Measurements from ENCODE around the gene ARSD. TPM values are rescaled to one million over a fixed set of nuclear protein-coding genes. Genes with fewer than 3 reads are reported as not detected.
"Not testable (repeated sequence)": the region's sequence is repeated elsewhere in the genome, so short reads cannot be mapped to it uniquely, and the experiment has no call there.

The ARSD gene
- polyA plus RNA-seq (ENCODE audit: insufficient read length in 3 of 3) = 10 to 100 TPM; 50.9 to 56.1 (median 54.9) TPM

- peak; percentile 61 to 76 (median 66) for DNase-seq (ENCODE audit: low read depth in 3 of 3, low spot score in 2 of 3)
Measured at GRCh38 chrX:2928583-2929434, at the start of gene ARSD. ARSD (minus strand) TSS chrX:2929339; CDS start chrX:2929275, 64 bp downstream.

- DNase-seq (ENCODE audit: low read depth in 3 of 3, low spot score in 2 of 3) = not testable (repeated sequence)
Measured at GRCh38 chrX:2978639-2979038, 49.5 kb upstream of the ARSD start.

GRCh38 chrX:2974961-2975360, 45.8 kb upstream of the ARSD start:
- DNase-seq (ENCODE audit: low read depth in 3 of 3, low spot score in 2 of 3) = no peak

GRCh38 chrX:2972391-2972790, 43.3 kb upstream of the ARSD start:
- DNase-seq (ENCODE audit: low read depth in 3 of 3, low spot score in 2 of 3) = peak in 1 of 3 donors; percentile 30

- DNase-seq (ENCODE audit: low read depth in 3 of 3, low spot score in 2 of 3) = no peak
Measured at GRCh38 chrX:2969021-2969420, 39.9 kb upstream of the ARSD start.

GRCh38 chrX:2967998-2968909, 39.1 kb upstream of the ARSD start:
- no peak for DNase-seq (ENCODE audit: low read depth in 3 of 3, low spot score in 2 of 3)

- DNase-seq (ENCODE audit: low read depth in 3 of 3, low spot score in 2 of 3) = no peak
Measured at GRCh38 chrX:2967584-2967983, 38.4 kb upstream of the ARSD start.

- DNase-seq (ENCODE audit: low read depth in 3 of 3, low spot score in 2 of 3) = no peak
Measured at GRCh38 chrX:2967012-2967411, 37.9 kb upstream of the ARSD start.

GRCh38 chrX:2965965-2966364, 36.8 kb upstream of the ARSD start:
- no peak for DNase-seq (ENCODE audit: low read depth in 3 of 3, low spot score in 2 of 3)

- peak in 1 of 3 donors; percentile 13 for DNase-seq (ENCODE audit: low read depth in 3 of 3, low spot score in 2 of 3)
Measured at GRCh38 chrX:2963992-2964794, 35.1 kb upstream of the ARSD start.

GRCh38 chrX:2963449-2963848, 34.3 kb upstream of the ARSD start:
- not testable (repeated sequence) for DNase-seq (ENCODE audit: low read depth in 3 of 3, low spot score in 2 of 3)

- DNase-seq (ENCODE audit: low read depth in 3 of 3, low spot score in 2 of 3) = no peak
Measured at GRCh38 chrX:2962381-2962780, 33.2 kb upstream of the ARSD start.

- DNase-seq (ENCODE audit: low read depth in 3 of 3, low spot score in 2 of 3) = no peak
Measured at GRCh38 chrX:2960861-2961515, 31.8 kb upstream of the ARSD start.

GRCh38 chrX:2958199-2958598, 29.1 kb upstream of the ARSD start:
- DNase-seq (ENCODE audit: low read depth in 3 of 3, low spot score in 2 of 3) = no peak

- DNase-seq (ENCODE audit: low read depth in 3 of 3, low spot score in 2 of 3) = no peak
Measured at GRCh38 chrX:2955838-2956237, 26.7 kb upstream of the ARSD start.

- DNase-seq (ENCODE audit: low read depth in 3 of 3, low spot score in 2 of 3) = no peak
Measured at GRCh38 chrX:2955281-2955680, 26.1 kb upstream of the ARSD start.

GRCh38 chrX:2954541-2954940, 25.4 kb upstream of the ARSD start:
- no peak for DNase-seq (ENCODE audit: low read depth in 3 of 3, low spot score in 2 of 3)

GRCh38 chrX:2937942-2938341, 8.8 kb upstream of the ARSD start:
- DNase-seq (ENCODE audit: low read depth in 3 of 3, low spot score in 2 of 3) = not testable (repeated sequence)

GRCh38 chrX:2934715-2935710, 5.9 kb upstream of the ARSD start:
- no peak for DNase-seq (ENCODE audit: low read depth in 3 of 3, low spot score in 2 of 3)
